K562 (cell line): ENCODE measurements around the gene AIFM1. TPM values are rescaled to one million over a fixed set of nuclear protein-coding genes. Genes with fewer than 3 reads are reported as not detected.

Experiments
- ATAC-seq: fragments of 200-7000 bp; cut with Tn5 transposase; 3 replicates; pipeline ENCODE4 v1.9.1; 2020; ENCODE audit warnings: moderate library complexity
- BruUV-seq: library from RNA; stranded (reverse); fragments of 400-500 nt; replicated peaks from 2 replicates; lab custom pipeline; 2021; lab: Mats Ljungman, UMichigan
- CTCF ChIA-PET: fragments of 300-600 bp; formaldehyde crosslinking; extraction: SDS; loops from one replicate; lab custom pipeline; 2021; ENCODE audit warnings: low intra/inter-chr PET ratio; lab: Yijun Ruan, JAX
- POLR2A ChIA-PET: fragments of 300-600, 350-650 bp; sonication (Branson Sonifier 250); formaldehyde crosslinking; extraction: SDS; loops from one replicate; lab custom pipeline; 2021; ENCODE audit warnings: antibody characterized with exemption, inconsistent platforms; lab: Yijun Ruan, JAX
- DNase-seq, 4 experiments: peaks; one replicate each; pipeline versions ENCODE4 v3.0.0 to v3.0.0-alpha.2; 2011 to 2018; ENCODE audit warnings: low spot score in 3 of 4, mixed read lengths in 3 of 4; ENCODE audit errors: extremely low read depth in 1 of 4
- FAIRE-seq: peaks from 2 replicates; lab custom pipeline; 2011; peaks lifted over from hg19 to GRCh38; lab: Jason Lieb, UNC
- H2AFZ ChIP-seq: 2 replicates; pipeline ENCODE4 v1.6.0; 2011; ENCODE audit warnings: low read depth, low read length, control low read depth, inconsistent platforms
- H3K27ac ChIP-seq: fragments of 200-600 bp; 3 replicates; pipeline ENCODE4 v1.8.0; 2011; ENCODE audit warnings: low read depth, mild to moderate bottlenecking, control low read depth, inconsistent platforms, low read length, moderate library complexity, mixed read lengths; ENCODE audit errors: extremely low read depth
- H3K27me3 ChIP-seq, 2 experiments: fragments of 300-600 bp in 1 of 2; 2 replicates in 1 of 2; 3 replicates in 1 of 2; pipeline versions ENCODE4 v1.6.0 to v1.8.0; 2011; ENCODE audit warnings: inconsistent platforms in 2 of 2, low read length in 2 of 2, mild to moderate bottlenecking in 1 of 2, mixed read lengths in 1 of 2, moderate library complexity in 1 of 2; ENCODE audit not compliant: control insufficient read depth in 2 of 2, insufficient read depth in 2 of 2
- H3K36me3 ChIP-seq: fragments of 300-600 bp; 3 replicates; pipeline ENCODE4 v1.8.0; 2011; ENCODE audit warnings: mild to moderate bottlenecking, low read length, inconsistent platforms; ENCODE audit not compliant: control insufficient read depth, insufficient read depth
- H3K4me1 ChIP-seq, 2 experiments: fragments of 200-600 bp in 1 of 2; replicated peaks in 1 of 2; 2 replicates in 1 of 2; 3 replicates in 1 of 2; pipeline versions ENCODE4 v1.5.1 to v1.8.0; 2011; ENCODE audit warnings: inconsistent platforms in 2 of 2, low read length in 2 of 2, mild to moderate bottlenecking in 1 of 2, mixed read lengths in 1 of 2, moderate library complexity in 1 of 2; ENCODE audit not compliant: control insufficient read depth in 2 of 2, insufficient read depth in 2 of 2
- H3K4me2 ChIP-seq: 2 replicates; pipeline ENCODE4 v1.6.1; 2011; ENCODE audit warnings: low read length, control low read depth, inconsistent platforms, mixed read lengths; ENCODE audit not compliant: insufficient read depth
- H3K4me3 ChIP-seq: fragments of 200-600 bp; sonication (generic), shearing (Covaris generic); 2 replicates; pipeline ENCODE4 v1.5.1; 2016; ENCODE audit warnings: control low read depth, inconsistent platforms
- H3K79me2 ChIP-seq: fragments of 200-600 bp; 3 replicates; pipeline ENCODE4 v1.8.0; 2011; ENCODE audit warnings: low read length, inconsistent platforms; ENCODE audit not compliant: control insufficient read depth, insufficient read depth
- H3K9ac ChIP-seq, 2 experiments: 2 replicates each; pipeline versions ENCODE4 v1.6.0 to v1.6.1; 2011; ENCODE audit warnings: low read depth in 2 of 2, low read length in 2 of 2, control low read depth in 1 of 2, inconsistent platforms in 1 of 2, mild to moderate bottlenecking in 1 of 2, mixed read lengths in 1 of 2; ENCODE audit not compliant: insufficient read depth in 1 of 2
- H3K9me1 ChIP-seq: one replicate; pipeline ENCODE4 v1.6.0; 2011; ENCODE audit warnings: inconsistent platforms, mild to moderate bottlenecking, low read length, moderate library complexity; ENCODE audit not compliant: control insufficient read depth, insufficient read depth
- H3K9me3 ChIP-seq: replicated peaks from 2 replicates; pipeline ENCODE4 v1.5.1; 2011; ENCODE audit warnings: low read depth, low read length, inconsistent platforms; ENCODE audit not compliant: control insufficient read depth, insufficient read depth
- H4K20me1 ChIP-seq: replicated peaks from 2 replicates; pipeline ENCODE4 v1.6.1; 2011; ENCODE audit warnings: low read length, inconsistent platforms, mixed read lengths; ENCODE audit not compliant: control insufficient read depth, insufficient read depth
- BRCA1 ChIP-seq, 2 experiments: fragments of 450-650 bp in 1 of 2; sonication (generic) in 1 of 2; formaldehyde crosslinking in 1 of 2; IDR thresholded peaks; 2 replicates each; pipeline versions ENCODE4 v1.5.0 to v1.6.1; 2017 to 2020; ENCODE audit warnings: mild to moderate bottlenecking in 1 of 2, missing genetic modification reagents in 1 of 2
- JUND ChIP-seq, 2 experiments: IDR thresholded peaks; 2 replicates in 1 of 2; 3 replicates in 1 of 2; pipeline ENCODE4 v1.6.1; 2011; ENCODE audit warnings: borderline replicate concordance in 2 of 2, low read depth in 2 of 2, low read length in 2 of 2, improper control_type of control experiment in 1 of 2, missing biosample characterization in 1 of 2, missing genetic modification characterization in 1 of 2, missing genetic modification reagents in 1 of 2
- REST ChIP-seq, 2 experiments: fragments of 450-650 bp; formaldehyde crosslinking in 1 of 2; IDR thresholded peaks; 2 replicates each; pipeline versions ENCODE4 v1.4.0 to v1.6.1; 2014 to 2020; ENCODE audit warnings: mild to moderate bottlenecking in 2 of 2, borderline replicate concordance in 1 of 2, low read depth in 1 of 2
- TSHZ1 ChIP-seq: fragments of 250-450 bp; sonication (Bioruptor Pico); IDR thresholded peaks from 2 replicates; pipeline ENCODE4 v1.4.0; 2020; ENCODE audit warnings: mild to moderate bottlenecking, moderate library complexity
- ZNF232 ChIP-seq: sonication (generic); formaldehyde crosslinking; IDR thresholded peaks from 2 replicates; pipeline ENCODE4 v1.8.0; 2022; ENCODE audit warnings: mild to moderate bottlenecking, missing genetic modification reagents
- ZNF324 ChIP-seq: fragments of 250-450 bp; sonication (Bioruptor Pico); IDR thresholded peaks from 2 replicates; pipeline ENCODE4 v1.4.0; 2020; ENCODE audit warnings: mild to moderate bottlenecking
- ZNF699 ChIP-seq: fragments of 250-450 bp; sonication (Bioruptor Pico); IDR thresholded peaks from 2 replicates; pipeline ENCODE4 v1.8.0; 2021; ENCODE audit warnings: mild to moderate bottlenecking, moderate library complexity; ENCODE audit not compliant: insufficient replicate concordance
- ZNF778 ChIP-seq: fragments of 450-650 bp; formaldehyde crosslinking; IDR thresholded peaks from 2 replicates; pipeline ENCODE4 v1.4.0; 2020; ENCODE audit warnings: mild to moderate bottlenecking, moderate library complexity
- WGBS: fragments of 100-300 bp; shearing (Covaris generic); methylation state at CpG from one replicate; pipeline ENCODE4 v1.1.6; 2016; ENCODE audit warnings: low coverage, mixed read lengths; ENCODE audit not compliant: insufficient coverage; ENCODE audit errors: missing lambda C conversion rate; 5-methylcytosine and 5-hydroxymethylcytosine counted together
- in situ Hi-C: fragments of 300-500 bp; cut with MboI; formaldehyde crosslinking; loops from 4 replicates; pipeline ENCODE4 v1.15.0; 2018; ENCODE audit warnings: inconsistent platforms, mixed read lengths
- intact Hi-C: fragments of 100-400 bp; cut with micrococcal nuclease; formaldehyde crosslinking; loops from 2 replicates; pipeline ENCODE4 v1.14.2; 2022
- polyA plus RNA-seq, 8 experiments: library from polyadenylated mRNA; depleted of rRNA in 4 of 8; stranded (reverse) in 5 of 8; unstranded in 3 of 8; fragments of >200 nt; fragmentation: Nextera tagmentation in 2 of 8; fragmentation: Illumina TruSeq in 1 of 8; extraction: Ambion mirVana in 2 of 8; extraction: Trizol in 1 of 8; gene quantifications; 2 replicates each; pipeline versions ENCODE4 v1.2.1 to v1.2.3, GENCODE V29; 2011 to 2014; ENCODE audit warnings: inconsistent platforms in 1 of 8, missing spikeins in 1 of 8
- total RNA-seq, 7 experiments: library from RNA; depleted of rRNA in 6 of 7; stranded (reverse); fragments of >200 nt in 6 of 7; fragmentation: Illumina TruSeq in 2 of 7; extraction: Trizol in 2 of 7; gene quantifications; 2 replicates each; pipeline versions ENCODE4 v1.2.1 to v1.2.3, GENCODE V29; 2011 to 2021; ENCODE audit warnings: low replicate concordance in 1 of 7

Gene AIFM1
- total and polyA plus RNA-seq, 9 of the 15 experiments (the other 6 are each of a cell fraction or from before 2014, with no cell fraction given) = 51.0 to 117 (median 91.2) TPM

GRCh38 chrX:130105244-130105643, 60.4 kb downstream of the AIFM1 start (continued):
- TF ChIP-seq ZNF699 (CRISPR knock-in tag) = no peak

- Histone ChIP-seq H3K4me2 (no peak overlapping the region), H3K9ac (no peak overlapping the region), H3K9me1 (no peaks in the 10 kb centered on the region), H3K4me3 (no peak overlapping the region), H4K20me1 (peaks cover 27% of the 10 kb centered on the region), H3K27me3 (no peaks in the 10 kb centered on the region), H3K79me2 (peaks cover 96% of the 10 kb centered on the region), H3K36me3 (peaks cover 21% of the 10 kb centered on the region), H2AFZ (no peak overlapping the region), H3K4me1 (peaks cover 30 to 37% of the 10 kb centered on the region in 2 experiments), H3K9me3 (no peaks in the 10 kb centered on the region), H3K27ac (no peak overlapping the region)
- CTCF ChIA-PET = no interaction called here
- 28% methylated on average over 3 of the region's 3 CpGs for WGBS
- DNase-seq = no peak
- no TSS peak for BruUV-seq
- intact Hi-C loops = no loop called here
- FAIRE-seq = no peak
- POLR2A ChIA-PET = interaction anchor here (0.5 kb wide), 1 partner anchor 32 kb away, joined by 3 read pairs; no protein-coding TSS in a partner anchor
- no peak for ATAC-seq
- in situ Hi-C loops = no loop called here
- TF ChIP-seq REST (IDR thresholded peaks at IDR 0.05; ENCODE audit: borderline replicate concordance) (no peak), REST (CRISPR knock-in tag; IDR thresholded peaks at IDR 0.05; ENCODE audit: low read depth) (no peak), ZNF324 (no peak), BRCA1 (IDR thresholded peaks at IDR 0.05) (no peak), BRCA1 (CRISPR knock-in tag; IDR thresholded peaks at IDR 0.05) (no peak), JUND (IDR thresholded peaks at IDR 0.05; ENCODE audit: borderline replicate concordance, low read depth, low read length) (no peak), JUND (tag; IDR thresholded peaks at IDR 0.05; ENCODE audit: borderline replicate concordance, low read depth, low read length) (no peak), ZNF232 (no peak), TSHZ1 (CRISPR knock-in tag) (no peak), ZNF778 (no peak)
These were observed 62.0 kb downstream of the AIFM1 start for GRCh38 chrX:130103605-130104004.
